Measurements from ENCODE around the gene MTPN.

Gene MTPN

GRCh38 chr7:135977007-135977741 is at the start of gene MTPN:
MTPN (minus strand) TSS chr7:135977359; CDS start chr7:135977100, 259 bp downstream.
- DNase-seq: peak; percentile 95

- DNase-seq: no peak
These were observed 49.0 kb upstream of the MTPN start for GRCh38 chr7:136026209-136026608.

- DNase-seq: peak; percentile 98
These were observed 46.1 kb upstream of the MTPN start for GRCh38 chr7:136023134-136023869.

- DNase-seq: no peak
These were observed 43.4 kb upstream of the MTPN start for GRCh38 chr7:136020556-136020955.

GRCh38 chr7:136018104-136018503 is 40.9 kb upstream of the MTPN start:
- no peak for DNase-seq

GRCh38 chr7:136016649-136017395 is 39.7 kb upstream of the MTPN start:
- no peak for DNase-seq

- no peak for DNase-seq
These were observed 38.5 kb upstream of the MTPN start for GRCh38 chr7:136015638-136016037.

- no peak for DNase-seq
These were observed 37.5 kb upstream of the MTPN start for GRCh38 chr7:136014659-136015058.

GRCh38 chr7:136012238-136012637 is 35.1 kb upstream of the MTPN start:
- DNase-seq: no peak

GRCh38 chr7:136009488-136010079 is 32.4 kb upstream of the MTPN start:
- peak; percentile 56 for DNase-seq

- no peak for DNase-seq
These were observed 29.0 kb upstream of the MTPN start for GRCh38 chr7:136006208-136006607.

GRCh38 chr7:136004083-136004482 is 26.9 kb upstream of the MTPN start:
- no peak for DNase-seq

- DNase-seq: no peak
These were observed 25.6 kb upstream of the MTPN start for GRCh38 chr7:136002802-136003201.

GRCh38 chr7:136000288-136000913 is 23.2 kb upstream of the MTPN start:
- DNase-seq: no peak

GRCh38 chr7:135998081-135998480 is 20.9 kb upstream of the MTPN start:
- DNase-seq: no peak

- no peak for DNase-seq
These were observed 18.6 kb upstream of the MTPN start for GRCh38 chr7:135995748-135996147.

GRCh38 chr7:135994466-135995205 is 17.5 kb upstream of the MTPN start:
- no peak for DNase-seq

GRCh38 chr7:135993950-135994349 is 16.8 kb upstream of the MTPN start:
- no peak for DNase-seq

GRCh38 chr7:135991906-135992305 is 14.7 kb upstream of the MTPN start:
- DNase-seq: no peak

GRCh38 chr7:135991322-135991721 is 14.2 kb upstream of the MTPN start:
- DNase-seq: no peak

- DNase-seq: no peak
These were observed 13.1 kb upstream of the MTPN start for GRCh38 chr7:135990258-135990657.

Data from NCI-H748 treated with DMSO at 0.1 percent for 48 hours (cell line).